HL-60 (cell line): ENCODE data around the gene VOPP1.

ENCODE experiments used
- DNase-seq, 2 experiments: peaks; one replicate each; pipeline ENCODE4 v3.0.0-alpha.2; 2010 to 2020; ENCODE audit warnings: low read depth in 1 of 2, low spot score in 1 of 2
- H3K27ac ChIP-seq: fragments of 250-450 bp; sonication (Bioruptor Pico); replicated peaks from 2 replicates; pipeline ENCODE4 v1.5.1; 2020; ENCODE audit warnings: mild to moderate bottlenecking, moderate library complexity
- H3K27me3 ChIP-seq: fragments of 250-450 bp; sonication (Bioruptor Pico); 2 replicates; pipeline ENCODE4 v1.5.1; 2021; ENCODE audit warnings: mild to moderate bottlenecking, moderate library complexity; ENCODE audit not compliant: insufficient read depth, poor library complexity, severe bottlenecking
- H3K4me3 ChIP-seq: replicated peaks from 2 replicates; pipeline ENCODE4 v1.5.1; 2011; ENCODE audit warnings: mild to moderate bottlenecking, control low read depth, low read length; ENCODE audit not compliant: insufficient read depth
- CTCF ChIP-seq: IDR thresholded peaks from one replicate; pipeline ENCODE4 v1.5.1; 2011; ENCODE audit warnings: low read length, control low read depth, inconsistent platforms; ENCODE audit not compliant: insufficient read depth
- GABPA ChIP-seq: IDR thresholded peaks from 2 replicates; pipeline ENCODE4 v1.6.1; 2012; ENCODE audit warnings: low read depth
- POLR2AphosphoS5 ChIP-seq: IDR thresholded peaks from 2 replicates; pipeline ENCODE4 v1.6.1; 2012; ENCODE audit warnings: low read depth
- REST ChIP-seq: IDR thresholded peaks from 2 replicates; pipeline ENCODE4 v1.6.1; 2012; ENCODE audit warnings: low read depth; ENCODE audit not compliant: insufficient replicate concordance
- SPI1 ChIP-seq: IDR thresholded peaks from 2 replicates; pipeline ENCODE4 v1.6.1; 2012; ENCODE audit warnings: low read depth, mild to moderate bottlenecking, borderline replicate concordance

Gene VOPP1

GRCh38 chr7:55555160-55555559, 17.1 kb downstream of the VOPP1 start:
- TF ChIP-seq SPI1 (no peak), REST (no peak), POLR2AphosphoS5 (no peak), GABPA (no peak), CTCF (no peak)
- no peak for DNase-seq
- Histone ChIP-seq H3K4me3 (no peak overlapping the region), H3K27ac (no peak overlapping the region), H3K27me3 (no peaks in the 10 kb centered on the region)

DNA sequence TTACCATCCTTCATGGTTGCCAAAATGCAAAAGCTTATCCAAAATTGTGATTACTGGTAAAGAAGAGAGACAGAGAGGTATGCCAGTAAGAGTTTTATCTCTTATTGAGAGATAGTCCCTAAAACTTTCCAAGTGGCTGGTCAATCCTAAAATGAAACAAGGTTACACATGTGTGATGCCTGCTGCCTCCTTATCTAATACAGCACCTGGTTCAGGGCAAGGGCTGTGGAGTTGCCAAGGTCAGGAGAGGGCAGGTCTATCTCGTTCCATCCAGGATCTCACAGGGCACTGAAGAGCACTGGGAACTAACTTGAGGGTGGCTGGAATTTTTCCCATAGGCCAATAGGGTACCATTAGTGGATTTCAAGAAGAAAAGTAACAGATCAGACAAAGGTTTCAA, 18.3 kb downstream of the VOPP1 start:
- no peak for DNase-seq
- no peak overlapping the region for H3K4me3 ChIP-seq
- TF ChIP-seq REST (no peak), GABPA (no peak), CTCF (no peak), POLR2AphosphoS5 (no peak), SPI1 (no peak)
- no peaks in the 10 kb centered on the region for H3K27me3 ChIP-seq
- H3K27ac ChIP-seq = no peak overlapping the region

GRCh38 chr7:55553024-55553345, 19.3 kb downstream of the VOPP1 start:
- TF ChIP-seq REST (no peak), SPI1 (no peak), CTCF (no peak), POLR2AphosphoS5 (no peak), GABPA (no peak)
- no peak overlapping the region for H3K4me3 ChIP-seq
- no peak for DNase-seq
- no peak overlapping the region for H3K27ac ChIP-seq
- no peaks in the 10 kb centered on the region for H3K27me3 ChIP-seq
